Nephron (organoid): Measurements from ENCODE around the gene DBF4.
"Not testable (repeated sequence)": the region's sequence is repeated elsewhere in the genome, so short reads cannot be mapped to it uniquely, and the experiment has no call there.

Experiments used
- H3K27ac Mint-ChIP-seq, 3 experiments: 2 replicates each; pipeline ENCODE4 v1.8.0; 2020; ENCODE audit warnings: mixed read lengths in 3 of 3, mild to moderate bottlenecking in 2 of 3, moderate library complexity in 1 of 3
- H3K27me3 Mint-ChIP-seq: 2 replicates; pipeline ENCODE4 v1.8.0; 2021; ENCODE audit warnings: low read depth, mild to moderate bottlenecking, moderate library complexity, mixed read lengths
- H3K36me3 Mint-ChIP-seq: 2 replicates; pipeline ENCODE4 v1.8.0; 2020; ENCODE audit warnings: low read depth, mixed read lengths
- H3K4me1 Mint-ChIP-seq: 2 replicates; pipeline ENCODE4 v1.8.0; 2020; ENCODE audit warnings: mixed read lengths
- H3K4me3 Mint-ChIP-seq, 3 experiments: 2 replicates each; pipeline ENCODE4 v1.8.0; 2020; ENCODE audit warnings: mild to moderate bottlenecking in 3 of 3, mixed read lengths in 3 of 3, moderate library complexity in 2 of 3
- H3K9me3 Mint-ChIP-seq: 2 replicates; pipeline ENCODE4 v1.8.0; 2020; ENCODE audit warnings: mixed read lengths
- TF ChIP-seq, protein P1 (sequence below), 3 experiments: fragments of 200-600 bp; sonication (generic); IDR thresholded peaks; one replicate each; pipeline ENCODE4 v1.5.0; 2021; ENCODE audit warnings: antibody characterized with exemption in 3 of 3; ENCODE audit not compliant: unreplicated experiment in 3 of 3

DBF4 gene

DNA sequence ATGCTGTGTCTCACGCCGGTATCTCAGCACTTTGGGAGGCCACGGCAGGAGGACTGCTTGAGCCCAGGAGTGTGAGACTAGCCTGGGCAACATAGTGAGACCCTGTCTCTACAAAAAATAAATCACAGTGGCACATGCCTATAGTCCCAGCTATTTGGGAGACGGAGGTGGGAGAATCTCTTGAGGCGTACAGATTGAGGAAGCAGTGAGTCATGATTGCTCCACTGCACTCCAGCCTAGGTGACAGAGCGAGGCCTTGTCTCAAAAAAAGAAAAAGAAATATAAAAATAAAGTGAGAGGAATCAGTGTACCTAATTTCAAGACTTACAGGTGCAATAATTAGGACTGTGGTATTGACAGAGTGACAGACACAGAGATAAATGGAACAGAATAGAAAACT, 24.0 kb upstream of the DBF4 start:
- no peaks in the 10 kb centered on the region for H3K9me3 Mint-ChIP-seq
- H3K27ac Mint-ChIP-seq, result no peak overlapping the region
- no peaks in the 10 kb centered on the region for H3K4me1 Mint-ChIP-seq
- H3K27me3 Mint-ChIP-seq, result no peaks in the 10 kb centered on the region
- no peak overlapping the region for H3K4me3 Mint-ChIP-seq
- peaks cover 45% of the 10 kb centered on the region for H3K36me3 Mint-ChIP-seq
- TF ChIP-seq, protein P1, sequence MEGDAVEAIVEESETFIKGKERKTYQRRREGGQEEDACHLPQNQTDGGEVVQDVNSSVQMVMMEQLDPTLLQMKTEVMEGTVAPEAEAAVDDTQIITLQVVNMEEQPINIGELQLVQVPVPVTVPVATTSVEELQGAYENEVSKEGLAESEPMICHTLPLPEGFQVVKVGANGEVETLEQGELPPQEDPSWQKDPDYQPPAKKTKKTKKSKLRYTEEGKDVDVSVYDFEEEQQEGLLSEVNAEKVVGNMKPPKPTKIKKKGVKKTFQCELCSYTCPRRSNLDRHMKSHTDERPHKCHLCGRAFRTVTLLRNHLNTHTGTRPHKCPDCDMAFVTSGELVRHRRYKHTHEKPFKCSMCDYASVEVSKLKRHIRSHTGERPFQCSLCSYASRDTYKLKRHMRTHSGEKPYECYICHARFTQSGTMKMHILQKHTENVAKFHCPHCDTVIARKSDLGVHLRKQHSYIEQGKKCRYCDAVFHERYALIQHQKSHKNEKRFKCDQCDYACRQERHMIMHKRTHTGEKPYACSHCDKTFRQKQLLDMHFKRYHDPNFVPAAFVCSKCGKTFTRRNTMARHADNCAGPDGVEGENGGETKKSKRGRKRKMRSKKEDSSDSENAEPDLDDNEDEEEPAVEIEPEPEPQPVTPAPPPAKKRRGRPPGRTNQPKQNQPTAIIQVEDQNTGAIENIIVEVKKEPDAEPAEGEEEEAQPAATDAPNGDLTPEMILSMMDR (IDR thresholded peaks at IDR 0.05; ENCODE audit: unreplicated experiment in 3 of 3), result no peak

DNA sequence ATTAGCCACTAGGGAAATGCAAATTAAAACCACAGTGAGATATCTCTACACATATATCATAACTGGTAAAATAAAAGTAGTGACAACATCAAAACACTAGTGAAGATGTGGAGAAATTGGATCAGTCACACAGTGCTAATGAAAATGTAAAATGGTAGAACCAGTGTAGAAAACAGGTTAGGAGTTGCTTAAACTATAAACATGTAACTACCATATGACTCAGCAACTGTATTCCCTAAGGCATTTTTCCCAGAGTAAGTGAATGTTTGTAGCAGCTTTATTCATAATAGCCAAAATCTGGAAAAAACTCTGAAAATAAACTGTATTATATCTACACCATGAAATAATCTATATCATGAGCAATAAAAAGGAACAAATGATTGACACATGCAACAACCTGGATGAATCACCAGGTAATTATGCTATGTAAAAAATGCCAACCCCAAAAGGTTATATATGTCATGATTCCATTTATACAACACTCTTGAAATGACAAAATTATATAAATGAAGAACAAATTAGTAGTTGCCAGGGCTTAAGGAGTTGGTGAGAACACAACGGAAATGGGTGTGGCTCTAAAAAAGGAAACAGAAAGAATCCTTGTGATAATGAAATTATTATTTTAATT, 22.9 kb upstream of the DBF4 start:
- Mint-ChIP-seq H3K4me3 (no peak overlapping the region), H3K4me1 (no peaks in the 10 kb centered on the region), H3K27me3 (no peaks in the 10 kb centered on the region), H3K27ac (no peak overlapping the region), H3K9me3 (peaks cover 3% of the 10 kb centered on the region), H3K36me3 (peaks cover 54% of the 10 kb centered on the region)
- TF ChIP-seq, protein P1 (IDR thresholded peaks at IDR 0.05; ENCODE audit: unreplicated experiment in 3 of 3), result no peak

DNA sequence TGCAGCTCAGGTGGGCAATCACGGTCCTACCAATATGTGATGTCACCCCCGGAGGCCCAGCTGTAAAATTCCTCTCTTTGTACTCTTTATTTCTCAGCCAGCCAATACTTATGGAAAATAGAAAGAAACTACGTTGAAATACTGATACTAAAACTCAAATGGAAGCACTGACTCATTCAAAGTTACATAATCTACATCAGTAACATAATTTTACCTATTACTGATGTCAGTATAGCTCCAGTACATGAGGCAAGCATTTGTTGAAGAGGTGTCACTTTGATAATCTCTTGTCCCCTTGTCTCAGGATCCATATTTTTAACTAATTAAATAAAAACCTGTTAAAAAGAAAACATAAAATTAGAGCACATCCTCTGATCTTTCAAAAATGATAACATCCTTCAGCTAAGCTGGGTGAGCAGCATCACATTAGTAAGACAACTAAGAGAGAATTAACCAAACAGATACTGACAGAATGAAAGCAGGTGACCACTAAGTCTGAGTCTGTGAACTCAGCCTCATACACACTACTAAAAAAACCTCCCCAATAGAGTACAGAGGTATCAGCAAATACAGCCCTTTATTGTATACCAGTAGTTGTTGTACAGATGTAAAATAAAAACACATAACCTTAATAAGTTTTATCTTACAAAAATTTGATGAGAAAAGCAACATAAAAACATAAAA, 17.7 kb upstream of the DBF4 start:
- H3K4me3 Mint-ChIP-seq, result no peak overlapping the region
- TF ChIP-seq, protein P1 (IDR thresholded peaks at IDR 0.05; ENCODE audit: unreplicated experiment in 3 of 3), result no peak
- H3K27me3 Mint-ChIP-seq, result no peaks in the 10 kb centered on the region
- no peak overlapping the region for H3K27ac Mint-ChIP-seq
- H3K36me3 Mint-ChIP-seq, result peaks cover 73% of the 10 kb centered on the region
- H3K9me3 Mint-ChIP-seq, result peaks cover 8% of the 10 kb centered on the region
- H3K4me1 Mint-ChIP-seq, result no peaks in the 10 kb centered on the region

DNA sequence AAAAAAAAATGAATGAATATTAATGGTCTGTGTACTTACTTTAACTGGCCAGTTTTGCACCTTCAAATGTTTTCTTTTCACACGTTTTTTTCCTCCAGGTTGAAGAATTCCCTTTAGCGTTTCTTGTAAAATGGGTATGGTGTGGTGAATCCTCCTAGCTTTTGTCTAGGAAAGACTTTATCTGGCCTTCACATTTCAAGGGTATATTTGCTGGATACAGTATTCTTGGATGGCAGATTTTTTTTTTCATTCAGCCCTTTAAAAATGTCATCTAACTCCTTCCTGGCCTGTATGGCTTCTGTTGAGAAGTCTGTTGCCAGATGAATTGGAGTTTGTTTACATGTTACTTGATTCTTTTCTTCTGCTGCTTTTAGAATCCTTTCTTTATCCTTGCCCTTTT, 10.2 kb upstream of the DBF4 start:
- TF ChIP-seq, protein P1 (IDR thresholded peaks at IDR 0.05; ENCODE audit: unreplicated experiment in 3 of 3), result no peak
- peaks cover 92% of the 10 kb centered on the region for H3K36me3 Mint-ChIP-seq
- H3K9me3 Mint-ChIP-seq, result peaks cover 57% of the 10 kb centered on the region
- no peaks in the 10 kb centered on the region for H3K27me3 Mint-ChIP-seq
- no peak overlapping the region for H3K4me3 Mint-ChIP-seq
- no peaks in the 10 kb centered on the region for H3K4me1 Mint-ChIP-seq
- H3K27ac Mint-ChIP-seq, result no peak overlapping the region

DNA sequence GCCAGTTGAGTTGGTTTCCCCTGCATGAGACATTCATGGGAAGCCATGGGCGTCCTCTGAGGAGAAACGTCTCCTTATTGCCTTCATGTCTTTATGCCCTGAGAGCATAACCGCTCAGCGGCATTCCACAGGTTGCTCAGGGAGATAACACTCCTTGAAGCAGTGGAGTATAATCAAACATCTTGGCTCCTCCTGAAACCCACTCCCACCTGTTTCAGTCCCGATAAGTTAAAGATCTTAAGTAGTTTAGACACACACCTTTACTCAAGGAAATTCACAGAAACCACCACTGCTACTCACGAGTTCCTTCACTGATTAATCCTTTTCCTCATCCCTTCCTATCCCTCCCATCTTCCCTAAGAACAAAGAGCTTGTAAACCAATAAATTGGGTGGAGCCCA, 9.8 kb upstream of the DBF4 start:
- peaks cover 96% of the 10 kb centered on the region for H3K36me3 Mint-ChIP-seq
- H3K4me3 Mint-ChIP-seq, H3K4me1 Mint-ChIP-seq, H3K27me3 Mint-ChIP-seq, H3K27ac Mint-ChIP-seq: not testable (repeated sequence)
- H3K9me3 Mint-ChIP-seq, result peaks cover 61% of the 10 kb centered on the region

DNA sequence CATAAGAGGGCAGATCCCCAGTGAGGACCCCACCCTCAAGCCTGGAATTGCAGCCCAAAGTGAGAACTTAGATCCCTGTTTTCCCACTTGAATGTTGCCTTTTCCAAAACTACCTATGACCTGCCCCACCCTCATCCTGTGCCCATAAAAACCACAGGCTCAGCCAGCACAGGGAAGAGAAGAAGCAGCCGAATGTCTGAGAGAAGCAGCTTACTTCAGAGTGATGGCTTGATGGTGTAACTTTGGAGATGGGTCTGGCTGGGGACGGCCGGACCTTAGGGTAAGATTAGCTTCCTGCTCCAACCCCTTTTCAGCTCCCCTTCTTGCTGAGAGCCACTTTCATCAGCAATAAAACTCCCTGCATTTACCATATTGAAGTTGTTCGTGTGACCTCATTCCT, 5.8 kb upstream of the DBF4 start:
- no peak overlapping the region for H3K27ac Mint-ChIP-seq
- H3K4me3 Mint-ChIP-seq, result no peak overlapping the region
- no peaks in the 10 kb centered on the region for H3K27me3 Mint-ChIP-seq
- H3K9me3 Mint-ChIP-seq, result peaks cover 54% of the 10 kb centered on the region
- peaks cover 95% of the 10 kb centered on the region for H3K36me3 Mint-ChIP-seq
- TF ChIP-seq, protein P1 (IDR thresholded peaks at IDR 0.05; ENCODE audit: unreplicated experiment in 3 of 3), result no peak
- H3K4me1 Mint-ChIP-seq, result peaks cover 16% of the 10 kb centered on the region
